Uterus (tissue), 4 donors: ENCODE data around the gene APCDD1. TPM values are rescaled to one million over a fixed set of nuclear protein-coding genes. Genes with fewer than 3 reads are reported as not detected.

ENCODE experiments used
- DNase-seq, 2 donors: peaks; one replicate each; pipeline ENCODE4 v3.0.0-alpha.2; 2019 to 2020
- H3K27ac ChIP-seq, 2 donors: fragments of 200-600 bp; sonication (generic); 1 replicate in 1 of 2; 2 replicates in 1 of 2; pipeline ENCODE4 v1.5.1; 2016 to 2018
- H3K27me3 ChIP-seq, 2 donors: fragments of 200-600 bp; sonication (generic); one replicate each; pipeline ENCODE4 v1.5.1; 2018 to 2019; ENCODE audit warnings: control low read depth in 1 of 2
- H3K36me3 ChIP-seq, 2 donors: fragments of 200-600 bp; sonication (generic); one replicate each; pipeline ENCODE4 v1.5.1; 2019; ENCODE audit warnings: control low read depth in 1 of 2
- H3K4me1 ChIP-seq, 2 donors: fragments of 200-600 bp; sonication (generic); one replicate each; pipeline ENCODE4 v1.5.1; 2018 to 2019; ENCODE audit warnings: control low read depth in 1 of 2
- H3K4me3 ChIP-seq, 2 donors: fragments of 200-600 bp; sonication (generic); 1 replicate in 1 of 2; 2 replicates in 1 of 2; pipeline ENCODE4 v1.5.1; 2018 to 2019; ENCODE audit warnings: mild to moderate bottlenecking in 1 of 2
- H3K9me3 ChIP-seq, 2 donors: fragments of 200-600 bp; sonication (generic); one replicate each; pipeline ENCODE4 v1.5.1; 2019; ENCODE audit warnings: control low read depth in 1 of 2
- CTCF ChIP-seq, 4 experiments: fragments of 200-600 bp in 2 of 4; fragments of 450-650 bp in 2 of 4; sonication (generic) in 2 of 4; IDR thresholded peaks; one replicate each; pipeline ENCODE4 v1.5.1; 2016 to 2019; ENCODE audit warnings: antibody characterized with exemption in 4 of 4, mild to moderate bottlenecking in 2 of 4, moderate library complexity in 1 of 4
- POLR2A ChIP-seq, 2 donors: fragments of 450-650 bp; IDR thresholded peaks; one replicate each; pipeline ENCODE4 v1.6.1; 2016; ENCODE audit warnings: antibody characterized with exemption in 2 of 2, mild to moderate bottlenecking in 1 of 2, moderate library complexity in 1 of 2
- intact Hi-C: fragments of 100-400 bp; cut with DNase I; formaldehyde crosslinking; loops from one replicate; pipeline ENCODE4 v1.15.1; 2023; ENCODE audit warnings: low total_unique reads
- total RNA-seq, 4 donors: library from RNA; depleted of rRNA in 3 of 4; stranded (reverse); fragments of >200 nt in 3 of 4; gene quantifications; one replicate each; pipeline versions ENCODE4 v1.1.0 to v1.2.4, GENCODE V29; 2014 to 2023
- donor health status: DM: yes; HTN: yes; CAD: no.

The APCDD1 gene
- total RNA-seq, 4 donors from 2014 or later, result 8.2 to 288 (median 113) TPM

GRCh38 chr18:10416065-10416464, 38.4 kb upstream of the APCDD1 start:
- Histone ChIP-seq H3K9me3 (no peaks in the 10 kb centered on the region), H3K36me3 (no peaks in the 10 kb centered on the region), H3K4me1 (no peaks in the 10 kb centered on the region), H3K27ac (no peak overlapping the region), H3K27me3 (no peaks in the 10 kb centered on the region), H3K4me3 (no peak overlapping the region)
- intact Hi-C loops, result no loop called here
- TF ChIP-seq POLR2A (IDR thresholded peaks at IDR 0.05), result no peak
- TF ChIP-seq CTCF (IDR thresholded peaks at IDR 0.05), result no peak
- no peak for DNase-seq

- peak in 1 of 2 donors; percentile 6 for DNase-seq
- no peaks in the 10 kb centered on the region for H3K36me3 ChIP-seq
- no peak overlapping the region for H3K4me3 ChIP-seq
- H3K27me3 ChIP-seq, result no peaks in the 10 kb centered on the region
- H3K27ac ChIP-seq, result no peak overlapping the region
- no peaks in the 10 kb centered on the region for H3K9me3 ChIP-seq
- no peak for TF ChIP-seq POLR2A (IDR thresholded peaks at IDR 0.05)
- TF ChIP-seq CTCF (IDR thresholded peaks at IDR 0.05), result no peak
- intact Hi-C loops, result no loop called here
- H3K4me1 ChIP-seq, result no peaks in the 10 kb centered on the region
Measured at GRCh38 chr18:10417191-10417590, 37.2 kb upstream of the APCDD1 start.

GRCh38 chr18:10417664-10418063, 36.8 kb upstream of the APCDD1 start:
- H3K9me3 ChIP-seq, result no peaks in the 10 kb centered on the region
- no peak for TF ChIP-seq CTCF (IDR thresholded peaks at IDR 0.05)
- TF ChIP-seq POLR2A (IDR thresholded peaks at IDR 0.05), result no peak
- intact Hi-C loops, result no loop called here
- H3K4me1 ChIP-seq, result no peaks in the 10 kb centered on the region
- no peaks in the 10 kb centered on the region for H3K36me3 ChIP-seq
- H3K4me3 ChIP-seq, result no peak overlapping the region
- H3K27ac ChIP-seq, result no peak overlapping the region
- DNase-seq, result peak in 1 of 2 donors; percentile 14
- no peaks in the 10 kb centered on the region for H3K27me3 ChIP-seq

- intact Hi-C loops, result no loop called here
- Histone ChIP-seq H3K27me3 (no peaks in the 10 kb centered on the region), H3K9me3 (no peaks in the 10 kb centered on the region), H3K4me3 (no peak overlapping the region), H3K4me1 (no peaks in the 10 kb centered on the region), H3K36me3 (no peaks in the 10 kb centered on the region), H3K27ac (no peak overlapping the region)
- no peak for TF ChIP-seq CTCF (IDR thresholded peaks at IDR 0.05)
- TF ChIP-seq POLR2A (IDR thresholded peaks at IDR 0.05), result no peak
- no peak for DNase-seq
Measured at GRCh38 chr18:10418836-10419235, 35.6 kb upstream of the APCDD1 start.

GRCh38 chr18:10419420-10420103, 34.9 kb upstream of the APCDD1 start:
- Histone ChIP-seq H3K4me3 (no peak overlapping the region), H3K27me3 (no peaks in the 10 kb centered on the region), H3K4me1 (no peaks in the 10 kb centered on the region), H3K27ac (no peak overlapping the region), H3K9me3 (no peaks in the 10 kb centered on the region), H3K36me3 (no peaks in the 10 kb centered on the region)
- no peak for DNase-seq
- intact Hi-C loops, result no loop called here
- TF ChIP-seq CTCF (IDR thresholded peaks at IDR 0.05) (no peak), POLR2A (IDR thresholded peaks at IDR 0.05) (no peak)
